Activated T-cell treated with anti-CD3 and anti-CD28 coated beads for 4 hours (primary cell): Measurements from ENCODE around the gene TBC1D5.
"Not testable (repeated sequence)": the region's sequence is repeated elsewhere in the genome, so short reads cannot be mapped to it uniquely, and the experiment has no call there.

Experiments
- DNase-seq: peaks from one replicate; pipeline ENCODE4 v3.0.0-alpha.2; 2020

The TBC1D5 gene

DNA sequence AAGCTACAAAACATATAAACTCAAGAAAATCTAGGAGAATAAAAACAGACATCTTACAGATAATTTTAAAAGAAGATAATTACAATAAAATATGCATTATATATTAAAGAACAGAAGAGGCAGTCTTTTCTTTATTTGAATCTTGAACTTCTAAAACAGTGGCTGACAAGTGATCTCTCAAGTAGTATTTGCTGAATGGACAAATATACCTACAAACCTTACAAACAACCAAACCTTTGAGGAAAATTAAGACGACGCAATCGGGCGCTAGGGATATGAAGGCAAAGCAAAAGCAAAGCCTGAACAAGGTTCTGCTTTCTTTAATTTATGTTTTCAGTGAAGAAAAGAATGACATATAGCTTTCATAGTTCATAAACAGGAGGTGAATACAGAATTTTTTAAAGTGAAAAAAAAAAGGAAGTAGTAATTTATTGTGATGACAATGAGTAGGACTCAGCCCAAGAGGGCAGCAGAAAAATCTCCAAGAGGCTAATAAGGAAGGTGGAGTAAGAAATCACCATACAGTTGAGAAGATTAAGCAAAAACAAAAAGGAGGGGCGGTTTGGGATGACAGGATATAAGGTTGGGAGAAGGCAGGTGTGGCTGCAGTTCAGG, 347.8 kb downstream of the TBC1D5 start:
- no peak for DNase-seq

DNA sequence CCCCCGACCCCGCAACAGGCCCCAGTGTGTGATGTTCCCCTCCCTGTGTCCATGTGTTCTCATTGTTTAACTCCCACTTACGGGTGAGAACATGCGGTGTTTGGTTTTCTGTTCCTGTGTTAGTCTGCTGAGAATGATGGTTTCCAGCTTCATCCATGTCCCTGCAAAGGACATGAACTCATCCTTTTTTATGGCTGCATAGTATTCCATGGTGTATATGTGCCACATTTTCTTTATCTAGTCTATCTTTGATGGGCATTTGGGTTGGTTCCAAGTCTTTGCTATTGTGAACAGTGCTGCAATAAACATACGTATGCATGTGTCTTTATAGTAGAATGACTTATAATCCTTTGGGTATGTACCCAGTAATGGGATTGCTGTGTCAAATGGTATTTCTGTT, 349.9 kb downstream of the TBC1D5 start:
- DNase-seq: not testable (repeated sequence)

DNA sequence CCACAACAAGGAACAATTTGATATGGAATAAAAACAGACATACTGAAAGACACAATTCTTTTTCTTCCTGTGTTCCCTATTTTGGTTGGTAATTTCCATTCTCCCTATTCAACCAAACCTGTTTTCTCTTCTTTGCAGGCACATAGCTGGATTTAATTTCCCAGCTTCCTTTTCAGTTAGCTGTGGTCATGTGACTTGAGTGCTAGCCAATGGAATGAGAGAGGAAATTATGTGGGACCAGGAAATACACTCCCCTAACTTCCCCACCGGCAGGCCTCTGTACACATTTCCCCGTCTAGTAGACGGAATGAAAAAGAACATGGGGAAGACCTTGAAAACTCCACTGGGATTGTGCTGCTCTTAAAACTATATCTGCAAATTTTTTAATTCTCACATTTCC, 351.6 kb downstream of the TBC1D5 start:
- DNase-seq: no peak

GRCh38 chr3:17387108-17387507, 355.3 kb downstream of the TBC1D5 start:
- no peak for DNase-seq

DNA sequence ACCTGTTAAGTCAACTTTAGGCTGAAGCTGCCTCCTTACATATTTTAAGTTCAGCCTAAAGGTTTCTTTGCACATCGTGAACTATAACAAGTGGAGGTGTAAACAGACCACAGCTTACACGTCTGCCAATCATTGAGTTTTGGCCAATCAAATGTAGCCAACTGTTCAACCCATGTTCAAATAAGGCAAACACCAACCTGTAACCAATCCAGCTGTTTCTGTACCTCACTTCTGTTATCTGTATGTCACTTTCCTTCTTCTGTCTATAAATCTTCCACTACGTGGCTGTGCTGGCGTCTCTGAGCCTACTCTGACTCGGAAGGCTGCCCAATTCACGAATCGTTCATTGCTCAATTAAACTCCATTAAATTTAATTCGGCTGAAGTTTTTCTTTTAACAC, 356.0 kb downstream of the TBC1D5 start:
- DNase-seq: no peak

DNA sequence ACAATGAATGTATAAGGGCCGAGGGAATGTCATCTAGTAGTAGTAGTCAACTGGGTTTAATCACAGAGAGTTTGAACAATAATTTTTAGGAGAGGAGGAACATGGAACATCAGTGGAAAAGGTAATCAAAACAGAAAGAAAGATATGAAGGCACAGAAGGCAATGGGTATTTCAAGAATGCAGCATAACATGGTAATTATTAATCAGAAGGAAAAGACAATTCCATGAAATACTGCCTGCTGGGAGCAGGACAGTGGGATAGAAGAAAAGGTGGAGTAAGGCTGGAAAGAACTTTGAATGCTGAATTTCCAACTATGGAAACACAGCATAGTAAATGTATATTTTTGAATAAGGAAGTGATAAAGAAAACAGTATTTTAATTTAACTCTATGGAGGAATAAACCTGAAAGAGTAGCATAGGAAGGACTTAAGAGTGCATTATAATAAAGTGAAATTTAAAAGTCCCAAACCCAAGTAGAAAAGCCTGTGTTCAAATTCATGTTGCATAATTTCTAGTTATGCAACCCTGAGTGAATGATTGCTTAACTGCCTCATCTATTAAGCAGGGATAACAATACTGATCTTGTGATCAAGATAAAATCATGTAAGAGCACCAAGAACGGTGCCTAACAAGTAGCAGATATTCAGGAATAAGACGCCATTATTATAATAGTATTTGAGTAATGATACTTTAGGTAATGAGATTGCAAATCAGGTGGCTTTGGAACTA, 357.7 kb downstream of the TBC1D5 start:
- DNase-seq: no peak

GRCh38 chr3:17373304-17373703, 369.1 kb downstream of the TBC1D5 start:
- no peak for DNase-seq

DNA sequence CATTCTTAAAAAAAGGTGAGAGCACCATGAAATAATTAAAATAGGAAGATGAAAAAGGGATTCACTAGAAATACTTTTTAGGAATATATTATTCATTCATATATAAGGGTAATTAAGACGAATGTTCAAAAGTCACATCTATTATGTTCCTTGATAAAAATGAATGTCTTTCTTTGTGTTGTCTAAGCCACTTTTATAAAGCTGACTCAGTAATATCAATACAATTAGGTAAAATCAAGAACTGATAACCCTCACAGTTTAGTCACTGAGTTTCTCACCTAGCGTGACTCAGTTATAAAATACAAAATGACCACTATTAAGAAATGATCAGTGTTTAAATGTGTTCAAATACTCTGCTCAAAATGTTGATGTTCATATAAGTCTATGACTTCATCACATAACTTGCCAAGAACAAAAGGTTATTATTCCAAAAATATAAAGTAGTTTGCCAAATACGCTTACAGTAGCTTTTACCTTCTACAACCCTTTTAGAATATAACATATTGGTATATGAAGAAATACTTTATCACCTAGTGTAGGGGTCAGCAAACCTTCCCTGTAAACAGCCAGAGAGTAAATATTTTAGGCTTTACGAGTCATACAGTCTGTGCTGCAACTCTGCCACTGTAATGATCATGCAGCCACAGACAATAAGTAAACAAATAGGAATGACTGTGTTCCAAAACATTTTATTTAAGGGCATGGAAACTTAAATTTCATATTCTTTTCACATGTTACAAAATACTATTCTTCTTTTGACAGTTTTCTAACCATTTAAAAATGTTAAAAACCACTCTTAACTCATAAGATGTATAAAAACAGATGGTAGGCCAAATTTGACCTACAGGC, 369.8 kb downstream of the TBC1D5 start:
- no peak for DNase-seq

- DNase-seq: no peak
Measured at GRCh38 chr3:17369973-17370372, 372.5 kb downstream of the TBC1D5 start.

GRCh38 chr3:17367171-17367570, 375.3 kb downstream of the TBC1D5 start:
- no peak for DNase-seq

GRCh38 chr3:17360991-17361390, 381.4 kb downstream of the TBC1D5 start:
- no peak for DNase-seq

- DNase-seq: no peak
Measured at GRCh38 chr3:17359911-17360310, 382.5 kb downstream of the TBC1D5 start.

DNA sequence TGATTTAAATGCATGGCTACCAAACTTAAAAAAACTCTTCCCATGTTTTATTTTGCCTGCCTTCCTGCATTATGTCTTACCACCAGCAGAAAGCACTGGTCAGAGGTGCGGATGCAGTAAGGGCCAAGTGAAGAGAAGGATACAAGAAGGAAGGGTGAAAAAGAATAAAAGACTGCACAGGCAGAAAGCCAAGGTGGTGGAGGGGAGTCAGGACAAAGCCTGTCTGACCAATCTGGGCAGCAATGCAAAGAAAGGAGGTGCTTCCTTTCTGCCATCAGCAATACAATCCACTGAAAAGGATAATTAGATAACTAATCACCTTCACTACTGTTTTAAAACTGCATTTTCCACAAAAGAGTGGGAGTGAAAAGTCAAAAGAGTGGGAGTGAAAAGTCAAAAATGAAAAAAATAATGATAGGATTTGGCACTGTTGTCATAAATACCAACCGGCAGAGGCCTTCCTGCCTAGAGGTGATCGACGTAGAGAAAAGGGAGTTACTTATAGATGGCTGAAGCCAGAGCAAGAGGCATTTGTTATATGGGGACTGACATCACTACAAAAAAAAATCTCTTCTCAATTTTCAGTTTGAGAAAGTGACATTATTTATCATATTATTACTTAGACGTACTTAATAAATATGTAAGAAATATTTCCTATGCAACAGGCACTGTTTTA, 385.3 kb downstream of the TBC1D5 start:
- no peak for DNase-seq

- no peak for DNase-seq
Measured at GRCh38 chr3:17356585-17356984, 385.8 kb downstream of the TBC1D5 start.

- no peak for DNase-seq
Measured at GRCh38 chr3:17355591-17355990, 386.8 kb downstream of the TBC1D5 start.

DNA sequence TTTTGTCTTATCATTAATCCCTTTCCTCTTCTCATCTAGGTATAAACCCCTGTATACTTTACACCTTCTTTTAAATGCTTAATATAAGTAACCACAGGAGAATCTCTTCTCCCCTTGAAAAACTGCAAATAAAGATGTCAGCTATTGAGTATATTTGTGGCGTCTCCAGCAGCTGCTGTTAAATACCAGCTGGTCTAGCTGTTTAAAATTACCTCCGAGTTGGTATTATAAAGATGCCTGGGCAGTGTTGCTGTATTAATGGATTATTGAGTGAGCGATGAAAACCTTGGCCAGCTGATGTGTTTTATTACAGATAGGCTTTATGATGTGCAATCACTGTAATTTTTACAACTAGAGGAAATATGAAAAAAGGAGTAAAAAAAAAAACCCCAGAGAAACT, 388.1 kb downstream of the TBC1D5 start:
- no peak for DNase-seq

- no peak for DNase-seq
Measured at GRCh38 chr3:17352620-17353019, 389.8 kb downstream of the TBC1D5 start.

DNA sequence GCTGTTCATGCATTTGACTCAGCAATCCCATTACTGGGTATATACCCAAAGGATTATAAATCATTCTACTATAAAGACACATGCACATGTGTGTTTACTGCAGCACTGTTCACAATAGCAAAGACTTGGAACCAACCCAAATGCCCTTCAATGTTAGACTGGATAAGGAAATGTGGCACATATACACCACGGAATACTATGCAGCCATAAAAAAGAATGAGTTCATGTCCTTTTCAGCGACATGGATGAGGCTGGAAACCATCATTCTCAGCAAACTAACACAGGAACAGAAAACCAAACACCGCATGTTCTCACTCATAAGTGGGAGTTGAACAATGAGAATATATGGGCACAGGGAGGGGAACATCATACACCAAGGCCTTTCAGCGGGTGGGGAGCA, 391.2 kb downstream of the TBC1D5 start:
- not testable (repeated sequence) for DNase-seq

DNA sequence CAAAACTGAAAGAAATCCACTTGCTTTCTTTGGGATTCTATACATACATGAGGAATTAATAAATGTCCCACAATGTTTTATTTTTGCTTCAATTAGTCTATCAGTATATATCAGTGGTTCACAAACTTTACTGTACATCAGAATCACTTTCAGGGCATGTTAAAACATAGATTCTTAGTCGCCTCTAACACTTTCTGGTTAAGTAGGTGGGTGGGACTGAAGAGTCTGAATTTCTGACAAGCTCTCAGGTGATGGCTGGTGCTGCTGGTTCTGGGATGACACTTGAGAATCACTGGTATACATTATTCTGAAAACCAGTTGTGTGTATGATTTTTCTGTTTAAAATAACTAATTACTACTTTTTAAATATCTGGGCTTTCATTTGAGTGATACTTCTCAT, 393.3 kb downstream of the TBC1D5 start:
- DNase-seq: no peak

GRCh38 chr3:17342119-17342518, 400.3 kb downstream of the TBC1D5 start:
- DNase-seq: no peak

DNA sequence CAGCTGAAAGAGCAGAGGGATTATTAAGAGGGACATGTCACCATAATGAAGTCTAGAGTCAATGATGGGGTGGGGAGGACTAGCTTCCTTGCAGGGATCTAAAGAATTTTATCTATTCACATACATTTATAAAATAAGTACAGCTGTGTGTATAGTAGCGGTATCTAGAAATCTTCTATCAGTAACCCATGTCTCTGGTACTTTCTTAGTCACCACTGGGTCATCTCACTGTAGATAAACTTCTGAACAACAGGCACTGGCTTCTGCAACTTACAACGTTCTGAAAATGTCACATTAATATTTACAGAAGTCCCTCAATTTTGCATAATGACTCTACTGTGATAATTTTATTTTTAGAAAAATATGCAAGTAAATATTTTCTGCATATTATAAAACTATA, 401.7 kb downstream of the TBC1D5 start:
- DNase-seq: no peak

DNA sequence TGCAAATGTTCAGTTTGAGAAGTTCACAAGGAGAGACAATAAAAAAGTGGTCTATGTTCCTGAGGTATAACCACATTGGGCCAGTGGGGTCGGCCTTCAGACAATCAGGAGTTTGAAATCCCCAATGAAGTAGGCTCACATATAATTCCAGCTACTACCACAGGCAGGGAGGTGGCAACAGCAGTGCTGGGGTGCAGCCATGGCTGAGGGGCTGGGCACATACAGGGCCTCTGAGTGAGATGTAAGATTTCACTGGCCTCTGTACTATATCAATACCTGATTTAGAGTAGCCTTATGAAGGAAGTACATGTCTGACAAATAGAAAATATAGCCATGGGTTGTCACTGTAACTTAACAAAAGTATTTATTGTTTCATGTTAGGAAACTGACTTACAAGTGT, 402.2 kb downstream of the TBC1D5 start:
- no peak for DNase-seq

GRCh38 chr3:17339132-17339575, 403.3 kb downstream of the TBC1D5 start:
- DNase-seq: no peak
